ENCODE data around the gene CDC20B.

Gene CDC20B

DNA sequence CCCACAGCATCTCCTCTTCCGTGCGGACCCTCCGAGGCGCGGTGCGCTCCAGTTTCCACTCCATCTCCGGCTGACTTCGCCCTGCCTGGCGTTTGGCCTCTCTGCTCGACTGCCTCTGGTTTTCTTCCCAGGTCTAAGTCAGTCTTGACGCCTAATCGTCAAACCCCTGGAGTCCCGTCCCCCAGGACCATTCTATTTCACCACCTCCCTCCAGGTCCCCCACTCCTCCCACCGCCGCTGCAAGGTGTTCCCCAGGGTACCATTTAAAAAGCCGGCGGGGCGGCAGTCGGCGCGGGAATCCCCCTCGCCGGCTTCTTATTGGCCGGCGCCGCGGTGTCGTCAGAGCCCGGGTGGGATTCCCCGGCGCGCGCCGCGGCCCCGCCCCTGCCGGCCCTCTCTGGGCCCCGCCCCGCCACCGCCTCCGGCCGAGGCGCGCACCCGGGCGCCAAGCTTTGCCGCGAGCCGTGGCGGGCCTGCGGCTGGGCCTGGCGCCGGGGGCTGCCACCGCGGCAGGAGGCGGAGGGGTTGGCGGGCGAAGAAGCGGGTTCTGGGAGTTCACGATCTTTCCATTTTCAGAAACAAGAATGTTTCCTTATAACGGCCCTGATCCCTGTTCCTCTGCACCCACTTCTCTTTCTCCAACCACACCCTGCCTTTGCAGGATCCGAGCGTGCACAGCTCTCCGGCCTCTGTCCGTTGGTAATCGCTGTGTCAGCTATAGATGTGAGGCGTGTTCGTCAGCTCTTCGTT, at the start of gene CDC20B (continued):
- no peak for TF ChIP-seq ZFP3 (tag by site-specific recombination; IDR thresholded peaks at IDR 0.05; ENCODE audit: low read depth)
- no peak for TF ChIP-seq ZBTB7A (tag by site-specific recombination; IDR thresholded peaks at IDR 0.05; ENCODE audit: low read depth)
- no peak for TF ChIP-seq ZNF350 (tag by site-specific recombination; IDR thresholded peaks at IDR 0.05)
- TF ChIP-seq ZIC2 (tag by site-specific recombination; IDR thresholded peaks at IDR 0.05) = peak; percentile 81
- peak; percentile 92 for TF ChIP-seq ZNF398 (tag by site-specific recombination; IDR thresholded peaks at IDR 0.05)
- no peak for TF ChIP-seq ZNF169 (tag by site-specific recombination; IDR thresholded peaks at IDR 0.05)
- TF ChIP-seq PRDM10 (tag by site-specific recombination; IDR thresholded peaks at IDR 0.05) = peak; percentile 48; the same call in 1 of the 2 replicates
- TF ChIP-seq ZNF10 (tag by site-specific recombination; IDR thresholded peaks at IDR 0.05) = no peak
- TF ChIP-seq ZBTB11 (tag by site-specific recombination; conservative IDR thresholded peaks at IDR 0.05; ENCODE audit: low read depth) = peak; percentile 23; the same call in 1 of the 2 replicates
- TF ChIP-seq, protein P1, sequence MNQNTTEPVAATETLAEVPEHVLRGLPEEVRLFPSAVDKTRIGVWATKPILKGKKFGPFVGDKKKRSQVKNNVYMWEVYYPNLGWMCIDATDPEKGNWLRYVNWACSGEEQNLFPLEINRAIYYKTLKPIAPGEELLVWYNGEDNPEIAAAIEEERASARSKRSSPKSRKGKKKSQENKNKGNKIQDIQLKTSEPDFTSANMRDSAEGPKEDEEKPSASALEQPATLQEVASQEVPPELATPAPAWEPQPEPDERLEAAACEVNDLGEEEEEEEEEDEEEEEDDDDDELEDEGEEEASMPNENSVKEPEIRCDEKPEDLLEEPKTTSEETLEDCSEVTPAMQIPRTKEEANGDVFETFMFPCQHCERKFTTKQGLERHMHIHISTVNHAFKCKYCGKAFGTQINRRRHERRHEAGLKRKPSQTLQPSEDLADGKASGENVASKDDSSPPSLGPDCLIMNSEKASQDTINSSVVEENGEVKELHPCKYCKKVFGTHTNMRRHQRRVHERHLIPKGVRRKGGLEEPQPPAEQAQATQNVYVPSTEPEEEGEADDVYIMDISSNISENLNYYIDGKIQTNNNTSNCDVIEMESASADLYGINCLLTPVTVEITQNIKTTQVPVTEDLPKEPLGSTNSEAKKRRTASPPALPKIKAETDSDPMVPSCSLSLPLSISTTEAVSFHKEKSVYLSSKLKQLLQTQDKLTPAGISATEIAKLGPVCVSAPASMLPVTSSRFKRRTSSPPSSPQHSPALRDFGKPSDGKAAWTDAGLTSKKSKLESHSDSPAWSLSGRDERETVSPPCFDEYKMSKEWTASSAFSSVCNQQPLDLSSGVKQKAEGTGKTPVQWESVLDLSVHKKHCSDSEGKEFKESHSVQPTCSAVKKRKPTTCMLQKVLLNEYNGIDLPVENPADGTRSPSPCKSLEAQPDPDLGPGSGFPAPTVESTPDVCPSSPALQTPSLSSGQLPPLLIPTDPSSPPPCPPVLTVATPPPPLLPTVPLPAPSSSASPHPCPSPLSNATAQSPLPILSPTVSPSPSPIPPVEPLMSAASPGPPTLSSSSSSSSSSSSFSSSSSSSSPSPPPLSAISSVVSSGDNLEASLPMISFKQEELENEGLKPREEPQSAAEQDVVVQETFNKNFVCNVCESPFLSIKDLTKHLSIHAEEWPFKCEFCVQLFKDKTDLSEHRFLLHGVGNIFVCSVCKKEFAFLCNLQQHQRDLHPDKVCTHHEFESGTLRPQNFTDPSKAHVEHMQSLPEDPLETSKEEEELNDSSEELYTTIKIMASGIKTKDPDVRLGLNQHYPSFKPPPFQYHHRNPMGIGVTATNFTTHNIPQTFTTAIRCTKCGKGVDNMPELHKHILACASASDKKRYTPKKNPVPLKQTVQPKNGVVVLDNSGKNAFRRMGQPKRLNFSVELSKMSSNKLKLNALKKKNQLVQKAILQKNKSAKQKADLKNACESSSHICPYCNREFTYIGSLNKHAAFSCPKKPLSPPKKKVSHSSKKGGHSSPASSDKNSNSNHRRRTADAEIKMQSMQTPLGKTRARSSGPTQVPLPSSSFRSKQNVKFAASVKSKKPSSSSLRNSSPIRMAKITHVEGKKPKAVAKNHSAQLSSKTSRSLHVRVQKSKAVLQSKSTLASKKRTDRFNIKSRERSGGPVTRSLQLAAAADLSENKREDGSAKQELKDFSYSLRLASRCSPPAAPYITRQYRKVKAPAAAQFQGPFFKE (tag by site-specific recombination; IDR thresholded peaks at IDR 0.05; ENCODE audit: borderline replicate concordance) = no peak
- TF ChIP-seq ZNF24 (tag by site-specific recombination; IDR thresholded peaks at IDR 0.05) = no peak
- peak; percentile 92 for TF ChIP-seq KLF10 (tag by site-specific recombination; IDR thresholded peaks at IDR 0.05)
- TF ChIP-seq, protein P2, sequence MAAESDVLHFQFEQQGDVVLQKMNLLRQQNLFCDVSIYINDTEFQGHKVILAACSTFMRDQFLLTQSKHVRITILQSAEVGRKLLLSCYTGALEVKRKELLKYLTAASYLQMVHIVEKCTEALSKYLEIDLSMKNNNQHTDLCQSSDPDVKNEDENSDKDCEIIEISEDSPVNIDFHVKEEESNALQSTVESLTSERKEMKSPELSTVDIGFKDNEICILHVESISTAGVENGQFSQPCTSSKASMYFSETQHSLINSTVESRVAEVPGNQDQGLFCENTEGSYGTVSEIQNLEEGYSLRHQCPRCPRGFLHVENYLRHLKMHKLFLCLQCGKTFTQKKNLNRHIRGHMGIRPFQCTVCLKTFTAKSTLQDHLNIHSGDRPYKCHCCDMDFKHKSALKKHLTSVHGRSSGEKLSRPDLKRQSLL (tag by site-specific recombination; IDR thresholded peaks at IDR 0.05) = no peak
- TF ChIP-seq ZNF521 (tag by site-specific recombination; IDR thresholded peaks at IDR 0.05) = no peak
- TF ChIP-seq ZBTB44 (tag by site-specific recombination; IDR thresholded peaks at IDR 0.05) = 0 out of 2 replicates have a peak, but pooled peaks have one; percentile 14
- TF ChIP-seq ZNF132 (tag by site-specific recombination; IDR thresholded peaks at IDR 0.05; ENCODE audit: borderline replicate concordance) = no peak
- peak; percentile 66 for TF ChIP-seq SP3 (tag by site-specific recombination; IDR thresholded peaks at IDR 0.05)
- peak; percentile 14; the same call in 1 of the 2 replicates for TF ChIP-seq KLF7 (tag by site-specific recombination; IDR thresholded peaks at IDR 0.05; ENCODE audit: borderline replicate concordance)
- peak; percentile 29; the same call in 1 of the 2 replicates for TF ChIP-seq ZNF76 (tag by site-specific recombination; IDR thresholded peaks at IDR 0.05; ENCODE audit: borderline replicate concordance, low read depth)
- TF ChIP-seq ZNF114 (tag by site-specific recombination; IDR thresholded peaks at IDR 0.05) = no peak
